ENCODE results near the gene CREG1. TPM values are rescaled to one million over a fixed set of nuclear protein-coding genes. Genes with fewer than 3 reads are reported as not detected.

Gene CREG1
- total RNA-seq, 2 donors from 2014 or later = 43.2 to 72.7 TPM

DNA sequence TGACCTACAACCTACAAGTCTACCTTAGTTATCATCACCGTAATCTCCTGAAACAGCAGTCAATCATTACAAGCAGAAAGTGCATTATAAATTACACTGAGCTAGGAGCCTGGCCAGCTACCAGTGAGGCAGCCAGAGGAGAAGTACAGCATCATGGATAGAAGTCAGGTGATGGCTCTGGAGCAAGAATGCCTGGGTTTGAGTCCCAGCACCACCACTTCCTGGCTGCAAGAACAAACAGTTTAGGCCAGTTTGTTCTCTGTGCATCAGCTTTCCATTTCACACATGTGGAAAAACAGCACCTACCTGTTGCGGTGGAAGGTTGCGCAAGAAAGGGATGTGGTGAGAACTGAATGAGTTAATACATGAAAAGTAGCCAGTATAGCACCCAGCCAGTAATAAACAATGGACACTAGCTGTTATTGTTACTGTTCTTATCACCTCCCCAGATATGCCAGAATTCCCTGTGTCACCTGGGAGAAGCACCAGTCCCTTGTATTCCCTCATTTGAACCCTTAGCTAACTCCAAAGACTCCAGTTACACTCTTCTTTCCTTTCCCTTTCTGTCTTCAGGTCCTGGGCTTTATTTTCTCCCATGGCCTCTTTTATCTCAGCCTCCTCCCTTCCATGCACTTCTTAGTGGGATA is 9.0 kb downstream of the CREG1 start:
- no peaks in the 10 kb centered on the region for H3K36me3 ChIP-seq

DNA sequence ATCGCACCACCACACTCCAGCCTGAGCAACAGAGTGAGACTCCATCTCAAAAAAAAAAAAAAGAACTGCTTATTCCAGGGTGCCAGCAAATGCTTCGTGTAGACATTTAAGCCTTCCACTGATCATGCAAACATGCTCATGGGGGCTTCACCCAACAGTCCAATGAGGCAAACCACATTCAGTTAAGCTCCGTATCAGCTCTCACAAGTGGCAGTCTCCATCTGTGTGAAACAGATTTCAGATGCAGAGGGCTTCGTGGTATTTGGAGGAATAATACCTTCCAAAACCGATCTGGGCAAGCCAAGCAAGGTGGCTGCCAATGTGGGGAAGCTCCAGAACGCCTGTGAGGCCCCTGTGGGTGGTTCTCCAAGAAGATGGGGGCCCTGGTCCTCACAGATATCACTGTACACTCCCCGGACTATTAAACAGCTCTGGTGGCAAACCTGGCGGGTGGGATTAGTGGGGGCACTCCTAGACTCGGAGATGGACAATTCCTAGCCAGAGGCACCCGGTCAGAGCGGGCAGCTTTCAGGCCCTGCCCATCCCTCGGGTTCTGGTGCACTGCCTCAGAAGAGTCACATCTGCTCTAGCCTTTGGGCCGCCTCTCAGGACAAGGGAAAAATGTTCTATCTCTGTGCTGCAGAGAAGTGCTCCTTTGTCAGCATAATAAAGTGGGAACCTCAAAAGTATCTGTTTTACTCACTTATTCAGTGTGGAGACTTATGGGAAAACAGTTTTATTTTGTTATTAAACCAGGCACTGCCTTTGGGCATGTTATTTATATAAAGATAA is 10.2 kb downstream of the CREG1 start:
- no peaks in the 10 kb centered on the region for H3K9me3 ChIP-seq
- no peaks in the 10 kb centered on the region for H3K27me3 ChIP-seq
- no peak overlapping the region for H3K4me3 ChIP-seq
- DNase-seq = no peak
- no peak overlapping the region for H3K27ac ChIP-seq
- no peaks in the 10 kb centered on the region for H3K4me1 ChIP-seq
- intact Hi-C loops (cut with DNase I) = no loop called here
- no peaks in the 10 kb centered on the region for H3K36me3 ChIP-seq
- TF ChIP-seq, protein P1, sequence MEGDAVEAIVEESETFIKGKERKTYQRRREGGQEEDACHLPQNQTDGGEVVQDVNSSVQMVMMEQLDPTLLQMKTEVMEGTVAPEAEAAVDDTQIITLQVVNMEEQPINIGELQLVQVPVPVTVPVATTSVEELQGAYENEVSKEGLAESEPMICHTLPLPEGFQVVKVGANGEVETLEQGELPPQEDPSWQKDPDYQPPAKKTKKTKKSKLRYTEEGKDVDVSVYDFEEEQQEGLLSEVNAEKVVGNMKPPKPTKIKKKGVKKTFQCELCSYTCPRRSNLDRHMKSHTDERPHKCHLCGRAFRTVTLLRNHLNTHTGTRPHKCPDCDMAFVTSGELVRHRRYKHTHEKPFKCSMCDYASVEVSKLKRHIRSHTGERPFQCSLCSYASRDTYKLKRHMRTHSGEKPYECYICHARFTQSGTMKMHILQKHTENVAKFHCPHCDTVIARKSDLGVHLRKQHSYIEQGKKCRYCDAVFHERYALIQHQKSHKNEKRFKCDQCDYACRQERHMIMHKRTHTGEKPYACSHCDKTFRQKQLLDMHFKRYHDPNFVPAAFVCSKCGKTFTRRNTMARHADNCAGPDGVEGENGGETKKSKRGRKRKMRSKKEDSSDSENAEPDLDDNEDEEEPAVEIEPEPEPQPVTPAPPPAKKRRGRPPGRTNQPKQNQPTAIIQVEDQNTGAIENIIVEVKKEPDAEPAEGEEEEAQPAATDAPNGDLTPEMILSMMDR (IDR thresholded peaks at IDR 0.05) = no peak
- no peak overlapping the region for H3K9ac ChIP-seq (ENCODE audit: low read depth in 2 of 2, low read length in 2 of 2)

More for the DNA sequence above, 9.0 kb downstream of the CREG1 start:
- Histone ChIP-seq H3K4me1 (no peaks in the 10 kb centered on the region), H3K27me3 (no peaks in the 10 kb centered on the region), H3K9ac (ENCODE audit: low read depth in 2 of 2, low read length in 2 of 2) (no peak overlapping the region), H3K4me3 (no peak overlapping the region), H3K9me3 (no peaks in the 10 kb centered on the region), H3K27ac (no peak overlapping the region)
- intact Hi-C loops (cut with DNase I) = no loop called here
- no peak for DNase-seq
- TF ChIP-seq, protein P1 (IDR thresholded peaks at IDR 0.05) = no peak

DNA sequence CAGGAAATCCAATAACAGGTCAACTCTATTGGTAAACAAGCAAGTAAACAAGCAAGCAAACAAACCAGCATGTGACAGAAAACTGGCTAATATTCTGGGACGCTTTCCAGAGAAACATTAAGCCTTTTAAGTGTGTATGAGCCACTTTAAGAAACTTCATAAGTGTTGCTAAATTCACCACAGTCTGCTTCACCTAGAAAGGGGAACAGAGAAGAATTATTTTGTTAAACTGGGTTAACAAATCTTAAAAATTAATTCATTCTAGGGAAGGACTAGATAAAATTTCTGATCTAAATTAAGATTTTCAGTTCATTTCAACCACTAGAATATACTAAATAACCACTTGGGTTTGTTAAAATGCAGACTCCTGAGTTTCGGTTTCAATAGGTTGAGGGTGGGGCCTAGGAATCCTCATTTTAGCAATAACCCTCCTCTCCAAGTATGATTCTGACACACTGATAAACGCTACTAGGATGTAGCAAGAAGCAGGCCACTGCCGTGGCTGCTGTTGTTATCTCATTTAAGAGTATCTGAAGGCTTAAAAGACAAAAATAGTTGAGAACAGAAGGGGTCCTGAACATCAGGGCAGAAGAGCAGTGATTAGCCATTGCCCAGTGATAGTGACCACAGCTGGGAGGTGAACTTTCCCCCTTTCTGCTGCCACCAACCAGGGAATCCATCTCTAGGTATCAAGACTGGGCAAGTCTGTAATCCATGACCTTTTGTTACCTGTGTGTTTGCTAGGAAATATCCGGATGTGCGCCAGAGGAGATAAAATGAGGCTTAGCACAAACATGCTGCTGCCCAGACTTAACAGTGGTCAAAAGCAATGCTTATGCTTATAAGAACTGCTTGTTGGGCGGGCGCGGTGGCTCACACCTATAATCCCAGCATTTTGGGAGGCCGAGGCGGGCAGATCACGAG is 11.2 kb downstream of the CREG1 start:
- H3K4me3 ChIP-seq = no peak overlapping the region
- no peak overlapping the region for H3K9ac ChIP-seq (ENCODE audit: low read depth in 2 of 2, low read length in 2 of 2)
- no peaks in the 10 kb centered on the region for H3K9me3 ChIP-seq
- H3K27me3 ChIP-seq = no peaks in the 10 kb centered on the region
- no peaks in the 10 kb centered on the region for H3K4me1 ChIP-seq
- intact Hi-C loops (cut with DNase I) = no loop called here
- no peaks in the 10 kb centered on the region for H3K36me3 ChIP-seq
- no peak for DNase-seq
- TF ChIP-seq, protein P1 (IDR thresholded peaks at IDR 0.05) = no peak
- H3K27ac ChIP-seq = no peak overlapping the region

DNA sequence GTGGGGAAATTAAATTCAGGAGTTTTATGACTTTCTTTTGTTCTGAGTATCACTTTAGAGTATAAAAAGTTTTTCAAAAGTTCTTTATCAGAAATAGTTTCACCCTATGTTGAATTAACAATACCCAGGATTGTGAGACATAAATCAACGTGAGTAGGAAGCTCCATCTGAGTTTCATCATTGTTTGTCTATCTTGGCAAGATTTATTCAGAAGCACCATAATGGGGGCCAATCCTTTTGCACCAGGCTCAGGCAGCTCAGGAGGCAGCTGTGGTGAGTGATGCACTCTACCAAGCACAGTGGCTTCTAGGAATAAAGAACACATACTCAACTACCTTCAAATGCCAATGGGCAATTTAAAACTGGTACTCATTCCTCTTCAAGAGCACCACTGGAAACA is 12.0 kb downstream of the CREG1 start:
- Histone ChIP-seq H3K27me3 (no peaks in the 10 kb centered on the region), H3K9ac (ENCODE audit: low read depth in 2 of 2, low read length in 2 of 2) (no peak overlapping the region), H3K9me3 (no peaks in the 10 kb centered on the region), H3K36me3 (no peaks in the 10 kb centered on the region), H3K27ac (no peak overlapping the region), H3K4me1 (no peaks in the 10 kb centered on the region), H3K4me3 (no peak overlapping the region)
- DNase-seq = no peak
- TF ChIP-seq, protein P1 (IDR thresholded peaks at IDR 0.05) = no peak
- intact Hi-C loops (cut with DNase I) = no loop called here

DNA sequence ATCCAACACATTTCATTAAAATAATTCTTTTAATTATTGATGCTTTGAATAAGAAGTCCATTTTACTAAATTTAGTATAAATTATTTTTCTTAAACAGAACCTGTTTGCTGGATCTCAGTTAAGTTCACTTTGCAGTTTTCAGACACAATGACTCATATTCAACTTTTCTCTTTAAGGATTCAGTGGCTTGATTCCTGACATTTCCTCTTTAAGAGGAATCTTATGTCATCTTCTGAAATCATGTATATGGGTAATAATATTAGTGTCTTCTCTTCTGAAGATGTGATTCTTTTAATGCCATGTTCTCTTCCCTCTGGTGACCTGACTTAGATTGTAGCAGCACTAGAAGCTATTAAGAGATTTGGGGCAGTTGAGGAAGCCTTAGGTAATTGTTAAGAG is 12.6 kb downstream of the CREG1 start:
- TF ChIP-seq, protein P1 (IDR thresholded peaks at IDR 0.05) = no peak
- no peaks in the 10 kb centered on the region for H3K9me3 ChIP-seq
- intact Hi-C loops (cut with DNase I) = no loop called here
- no peaks in the 10 kb centered on the region for H3K27me3 ChIP-seq
- no peak for DNase-seq
- no peak overlapping the region for H3K4me3 ChIP-seq
- H3K4me1 ChIP-seq = no peaks in the 10 kb centered on the region
- no peaks in the 10 kb centered on the region for H3K36me3 ChIP-seq
- H3K27ac ChIP-seq = no peak overlapping the region
- no peak overlapping the region for H3K9ac ChIP-seq (ENCODE audit: low read depth in 2 of 2, low read length in 2 of 2)
